Panc1 (cell line): ENCODE data around the gene SLC19A2. TPM values are rescaled to one million over a fixed set of nuclear protein-coding genes. Genes with fewer than 3 reads are reported as not detected.

Experiments
- ATAC-seq: fragments of 200-7000 bp; cut with Tn5 transposase; 2 replicates; pipeline ENCODE4 v1.9.1; 2020; ENCODE audit warnings: mild to moderate bottlenecking, moderate library complexity
- BruUV-seq: library from RNA; stranded (reverse); fragments of 400-500 nt; replicated peaks from 2 replicates; lab custom pipeline; 2021; lab: Mats Ljungman, UMichigan
- CTCF ChIA-PET: fragments of 300-600 bp; sonication (Branson Sonifier 250); formaldehyde crosslinking; loops from one replicate; lab custom pipeline; 2022; ENCODE audit warnings: antibody characterized with exemption; lab: Charles Lee
- POLR2A ChIA-PET: fragments of 300-600 bp; sonication (Branson Sonifier 250); formaldehyde crosslinking; loops from one replicate; lab custom pipeline; 2022; ENCODE audit warnings: antibody characterized with exemption; lab: Charles Lee
- DNase-seq: peaks from one replicate; pipeline ENCODE4 v3.0.0-alpha.2; 2010; ENCODE audit warnings: low read depth, low spot score
- H3K27ac ChIP-seq: 2 replicates; pipeline ENCODE4 v1.5.1; 2011; ENCODE audit warnings: mild to moderate bottlenecking, low read length, inconsistent platforms
- H3K27me3 ChIP-seq: fragments of 200-500 bp; sonication (Bioruptor generic); 2 replicates; pipeline ENCODE4 v1.6.0; 2014; ENCODE audit warnings: low read length, inconsistent platforms; ENCODE audit not compliant: control insufficient read depth, insufficient read depth
- H3K36me3 ChIP-seq: fragments of 200-500 bp; sonication (Bioruptor generic); 2 replicates; pipeline ENCODE4 v1.5.1; 2014; ENCODE audit warnings: inconsistent platforms, mild to moderate bottlenecking, low read length, moderate library complexity; ENCODE audit not compliant: control insufficient read depth, insufficient read depth
- H3K4me1 ChIP-seq: 2 replicates; pipeline ENCODE4 v1.5.1; 2011; ENCODE audit warnings: inconsistent platforms, mild to moderate bottlenecking, low read length, moderate library complexity; ENCODE audit not compliant: control insufficient read depth, insufficient read depth
- H3K4me3 ChIP-seq, 2 experiments: 2 replicates each; pipeline ENCODE4 v1.5.1; 2011 to 2012; ENCODE audit warnings: low read depth in 2 of 2, low read length in 2 of 2, mild to moderate bottlenecking in 2 of 2, inconsistent platforms in 1 of 2, moderate library complexity in 1 of 2
- H3K9me3 ChIP-seq: fragments of 200-500 bp; sonication (Bioruptor generic); 2 replicates; pipeline ENCODE4 v1.5.1; 2014; ENCODE audit warnings: low read depth, mild to moderate bottlenecking, inconsistent platforms, low read length, moderate library complexity; ENCODE audit not compliant: control insufficient read depth, insufficient read depth
- CTCF ChIP-seq: fragments of 450-650 bp; IDR thresholded peaks from 2 replicates; pipeline ENCODE4 v1.5.1; 2017; ENCODE audit warnings: mild to moderate bottlenecking
- POLR2AphosphoS5 ChIP-seq: IDR thresholded peaks from 2 replicates; pipeline ENCODE4 v1.6.1; 2012; ENCODE audit warnings: mild to moderate bottlenecking, low read depth, low read length, moderate library complexity
- SIN3A ChIP-seq: IDR thresholded peaks from 2 replicates; pipeline ENCODE4 v1.6.1; 2012; ENCODE audit warnings: low read depth, mild to moderate bottlenecking, low read length, moderate library complexity, borderline replicate concordance; ENCODE audit not compliant: insufficient read depth
- TCF7L2 ChIP-seq: IDR thresholded peaks from 2 replicates; pipeline ENCODE4 v1.6.1; 2011; ENCODE audit warnings: mild to moderate bottlenecking, low read depth, low read length, inconsistent platforms
- in situ Hi-C: cut with HindIII; loops from 2 replicates; pipeline ENCODE4 v1.10.0; 2016; ENCODE audit warnings: low sequenced_read_pairs, low pct_unique_long_range_greater_than_20kb
- intact Hi-C: fragments of 100-400 bp; cut with micrococcal nuclease; formaldehyde crosslinking; loops from one replicate; pipeline ENCODE4 v1.10.0; 2022; ENCODE audit not compliant: unreplicated experiment
- total RNA-seq: library from RNA; stranded (reverse); gene quantifications from one replicate; pipeline ENCODE4 v1.2.1, GENCODE V29; 2021; ENCODE audit not compliant: unreplicated experiment
- TF ChIP-seq, protein P1 (sequence below), 2 experiments: IDR thresholded peaks; 2 replicates each; pipeline ENCODE4 v1.6.1; 2011 to 2012; ENCODE audit warnings: low read depth in 2 of 2, control low read depth in 1 of 2, low read length in 1 of 2, mild to moderate bottlenecking in 1 of 2, moderate library complexity in 1 of 2; ENCODE audit not compliant: insufficient read depth in 1 of 2

Gene SLC19A2
- total RNA-seq, 1 experiment from 2014 or later = 10.8 TPM

DNA sequence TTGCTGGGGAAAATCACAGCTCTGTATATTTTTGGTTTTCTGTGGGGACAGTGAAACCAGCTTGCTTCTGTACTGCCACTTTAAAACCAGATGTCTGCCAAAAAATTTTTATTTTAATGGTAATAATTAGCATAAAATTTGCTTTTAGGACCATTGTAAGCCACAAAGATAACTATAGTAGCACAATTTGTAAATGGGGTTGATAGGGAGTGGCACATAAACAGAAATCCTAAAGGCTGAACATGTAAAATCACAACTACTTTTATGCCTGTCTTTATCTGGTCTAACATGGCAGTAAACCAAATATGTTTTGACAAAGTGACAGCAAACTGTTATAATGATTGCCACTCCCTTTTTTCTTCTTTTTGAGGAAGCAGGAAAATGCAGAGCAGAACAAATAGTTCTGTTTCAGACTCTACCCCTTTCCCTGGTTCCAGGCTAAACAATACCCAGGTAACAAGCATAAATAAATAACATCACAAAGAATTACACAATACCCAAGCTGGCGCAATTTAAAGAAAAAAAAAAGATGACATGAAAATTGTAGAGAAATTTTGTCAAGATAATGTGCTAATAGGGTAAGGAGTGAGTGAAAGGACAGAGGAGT, 34.4 kb downstream of the SLC19A2 start:
- Histone ChIP-seq H3K27me3 (no peaks in the 10 kb centered on the region; the same call in 1 of the 2 replicates), H3K27ac (no peak overlapping the region), H3K4me3 (no peak overlapping the region), H3K9me3 (no peaks in the 10 kb centered on the region), H3K36me3 (no peaks in the 10 kb centered on the region), H3K4me1 (no peaks in the 10 kb centered on the region)
- ChIA-PET CTCF (no interaction called here), POLR2A (no interaction called here)
- in situ Hi-C loops = no loop called here
- ATAC-seq (no peak), DNase-seq (no peak)
- intact Hi-C loops = no loop called here
- TF ChIP-seq SIN3A (no peak), POLR2AphosphoS5 (no peak), TCF7L2 (no peak), CTCF (no peak)
- TF ChIP-seq, protein P1, sequence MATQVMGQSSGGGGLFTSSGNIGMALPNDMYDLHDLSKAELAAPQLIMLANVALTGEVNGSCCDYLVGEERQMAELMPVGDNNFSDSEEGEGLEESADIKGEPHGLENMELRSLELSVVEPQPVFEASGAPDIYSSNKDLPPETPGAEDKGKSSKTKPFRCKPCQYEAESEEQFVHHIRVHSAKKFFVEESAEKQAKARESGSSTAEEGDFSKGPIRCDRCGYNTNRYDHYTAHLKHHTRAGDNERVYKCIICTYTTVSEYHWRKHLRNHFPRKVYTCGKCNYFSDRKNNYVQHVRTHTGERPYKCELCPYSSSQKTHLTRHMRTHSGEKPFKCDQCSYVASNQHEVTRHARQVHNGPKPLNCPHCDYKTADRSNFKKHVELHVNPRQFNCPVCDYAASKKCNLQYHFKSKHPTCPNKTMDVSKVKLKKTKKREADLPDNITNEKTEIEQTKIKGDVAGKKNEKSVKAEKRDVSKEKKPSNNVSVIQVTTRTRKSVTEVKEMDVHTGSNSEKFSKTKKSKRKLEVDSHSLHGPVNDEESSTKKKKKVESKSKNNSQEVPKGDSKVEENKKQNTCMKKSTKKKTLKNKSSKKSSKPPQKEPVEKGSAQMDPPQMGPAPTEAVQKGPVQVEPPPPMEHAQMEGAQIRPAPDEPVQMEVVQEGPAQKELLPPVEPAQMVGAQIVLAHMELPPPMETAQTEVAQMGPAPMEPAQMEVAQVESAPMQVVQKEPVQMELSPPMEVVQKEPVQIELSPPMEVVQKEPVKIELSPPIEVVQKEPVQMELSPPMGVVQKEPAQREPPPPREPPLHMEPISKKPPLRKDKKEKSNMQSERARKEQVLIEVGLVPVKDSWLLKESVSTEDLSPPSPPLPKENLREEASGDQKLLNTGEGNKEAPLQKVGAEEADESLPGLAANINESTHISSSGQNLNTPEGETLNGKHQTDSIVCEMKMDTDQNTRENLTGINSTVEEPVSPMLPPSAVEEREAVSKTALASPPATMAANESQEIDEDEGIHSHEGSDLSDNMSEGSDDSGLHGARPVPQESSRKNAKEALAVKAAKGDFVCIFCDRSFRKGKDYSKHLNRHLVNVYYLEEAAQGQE (IDR thresholded peaks at IDR 0.05; ENCODE audit: insufficient read depth in 1 of 2, low read depth in 2 of 2, low read length in 1 of 2) = no peak
- BruUV-seq = no TSS peak

- in situ Hi-C loops (no loop called here), intact Hi-C loops (no loop called here)
- Histone ChIP-seq H3K27ac (no peak overlapping the region), H3K36me3 (no peaks in the 10 kb centered on the region), H3K9me3 (no peaks in the 10 kb centered on the region), H3K4me1 (no peaks in the 10 kb centered on the region), H3K4me3 (no peak overlapping the region), H3K27me3 (peaks cover 10% of the 10 kb centered on the region)
- POLR2A ChIA-PET = no interaction called here
- CTCF ChIA-PET = no interaction called here
- ATAC-seq (no peak), DNase-seq (no peak)
- no TSS peak for BruUV-seq
- TF ChIP-seq, protein P1 (IDR thresholded peaks at IDR 0.05; ENCODE audit: insufficient read depth in 1 of 2, low read depth in 2 of 2, low read length in 1 of 2) = no peak
- TF ChIP-seq CTCF = no peak
- TF ChIP-seq SIN3A = no peak
- no peak for TF ChIP-seq TCF7L2
- no peak for TF ChIP-seq POLR2AphosphoS5
Observed at GRCh38 chr1:169443923-169444322, 41.8 kb downstream of the SLC19A2 start.
